ENCODE measurements around the gene PRR16. TPM values are rescaled to one million over a fixed set of nuclear protein-coding genes. Genes with fewer than 3 reads are reported as not detected.

The PRR16 gene
- total RNA-seq, 2 donors from 2014 or later, result 1.2 to 1.4 TPM

- Histone ChIP-seq H3K9ac (ENCODE audit: low read depth in 2 of 2, low read length in 2 of 2) (no peak overlapping the region), H3K27ac (no peak overlapping the region), H3K27me3 (no peaks in the 10 kb centered on the region), H3K4me3 (no peak overlapping the region), H3K9me3 (no peaks in the 10 kb centered on the region), H3K4me1 (no peaks in the 10 kb centered on the region), H3K36me3 (no peaks in the 10 kb centered on the region)
- no peak for DNase-seq
- intact Hi-C loops (cut with DNase I), result no loop called here
- no peak for TF ChIP-seq CTCF (IDR thresholded peaks at IDR 0.05)
These were observed 8.8 kb downstream of the PRR16 start for GRCh38 chr5:120472911-120473310.

- Histone ChIP-seq H3K36me3 (no peaks in the 10 kb centered on the region), H3K4me3 (no peak overlapping the region), H3K4me1 (no peaks in the 10 kb centered on the region), H3K9ac (ENCODE audit: low read depth in 2 of 2, low read length in 2 of 2) (no peak overlapping the region), H3K27me3 (no peaks in the 10 kb centered on the region), H3K9me3 (no peaks in the 10 kb centered on the region), H3K27ac (no peak overlapping the region)
- intact Hi-C loops (cut with DNase I), result no loop called here
- no peak for TF ChIP-seq CTCF (IDR thresholded peaks at IDR 0.05)
- DNase-seq, result no peak
These were observed 9.2 kb downstream of the PRR16 start for GRCh38 chr5:120473332-120473731.

GRCh38 chr5:120476063-120476462 lies 12.0 kb downstream of the PRR16 start:
- no peak for DNase-seq
- no peaks in the 10 kb centered on the region for H3K27me3 ChIP-seq
- no peak overlapping the region for H3K27ac ChIP-seq
- no peak for TF ChIP-seq CTCF (IDR thresholded peaks at IDR 0.05)
- no peaks in the 10 kb centered on the region for H3K4me1 ChIP-seq
- no peak overlapping the region for H3K9ac ChIP-seq (ENCODE audit: low read depth in 2 of 2, low read length in 2 of 2)
- no peak overlapping the region for H3K4me3 ChIP-seq
- intact Hi-C loops (cut with DNase I), result no loop called here
- H3K36me3 ChIP-seq, result no peaks in the 10 kb centered on the region
- no peaks in the 10 kb centered on the region for H3K9me3 ChIP-seq

- no peak for DNase-seq
- intact Hi-C loops (cut with DNase I), result no loop called here
- no peaks in the 10 kb centered on the region for H3K27me3 ChIP-seq
- H3K36me3 ChIP-seq, result no peaks in the 10 kb centered on the region
- no peak for TF ChIP-seq CTCF (IDR thresholded peaks at IDR 0.05)
- H3K9me3 ChIP-seq, result no peaks in the 10 kb centered on the region
- H3K27ac ChIP-seq, result no peak overlapping the region
- H3K4me3 ChIP-seq, result no peak overlapping the region
- H3K9ac ChIP-seq (ENCODE audit: low read depth in 2 of 2, low read length in 2 of 2), result no peak overlapping the region
- H3K4me1 ChIP-seq, result no peaks in the 10 kb centered on the region
These were observed 15.0 kb downstream of the PRR16 start for GRCh38 chr5:120479066-120479465.

GRCh38 chr5:120499876-120500563 lies 35.9 kb downstream of the PRR16 start:
- Histone ChIP-seq H3K9ac (ENCODE audit: low read depth in 2 of 2, low read length in 2 of 2) (no peak overlapping the region), H3K9me3 (no peaks in the 10 kb centered on the region), H3K27ac (no peak overlapping the region), H3K27me3 (no peaks in the 10 kb centered on the region), H3K4me3 (no peak overlapping the region), H3K4me1 (no peaks in the 10 kb centered on the region), H3K36me3 (no peaks in the 10 kb centered on the region)
- intact Hi-C loops (cut with DNase I), result no loop called here
- DNase-seq, result no peak
- TF ChIP-seq CTCF (IDR thresholded peaks at IDR 0.05), result no peak

Data from colonic mucosa (tissue), 4 donors.